ENCODE measurements around the gene CYGB. TPM values are rescaled to one million over a fixed set of nuclear protein-coding genes. Genes with fewer than 3 reads are reported as not detected.

CYGB gene
- total RNA-seq, 1 experiment from 2014 or later: not detected

DNA sequence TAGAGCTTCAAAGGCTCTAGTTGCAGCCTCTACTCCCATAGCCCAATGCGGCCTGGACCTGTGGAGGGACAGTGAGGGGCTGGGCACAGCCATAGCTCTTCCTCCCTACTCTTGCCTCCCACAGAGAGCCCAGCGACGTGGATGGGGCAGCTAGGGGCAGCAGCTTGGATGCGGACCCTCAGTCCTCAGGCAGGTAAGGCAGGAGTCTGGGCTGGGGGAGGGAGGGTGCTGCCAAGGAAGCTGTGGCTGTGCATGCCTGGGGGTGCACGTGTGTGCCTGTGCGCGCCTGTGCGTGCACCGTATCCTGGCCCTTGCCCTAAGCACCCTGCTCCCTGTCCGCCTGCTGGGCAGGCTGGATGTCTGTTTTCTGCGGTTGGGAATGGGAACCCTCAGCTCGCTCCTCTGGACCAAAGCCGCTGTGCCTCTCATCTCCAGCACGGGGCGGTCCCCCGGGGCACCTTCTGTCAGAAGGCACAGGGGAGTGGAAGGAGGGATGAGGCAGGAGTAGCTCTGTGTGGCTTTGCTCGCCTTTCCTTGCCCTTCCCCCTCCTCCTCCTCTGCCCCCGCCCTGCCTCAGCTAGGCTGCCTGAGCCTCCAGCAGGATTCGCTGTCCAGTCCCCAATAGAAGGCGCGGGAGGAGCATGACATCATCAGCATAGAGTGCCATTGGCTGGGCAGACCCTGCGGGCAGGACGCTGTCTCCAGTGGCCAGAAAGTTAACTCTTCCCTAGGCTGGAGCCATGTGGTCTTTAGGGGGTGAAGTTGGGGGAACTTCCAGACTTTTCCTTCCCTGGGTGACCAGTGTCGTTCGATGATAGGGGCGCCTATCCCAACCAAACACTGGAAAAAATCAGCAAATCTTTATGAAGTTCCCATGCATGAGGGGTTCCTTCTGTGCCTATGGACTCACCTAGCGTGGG lies 3.1 kb upstream of the CYGB start:
- Histone ChIP-seq H3K4me1 (ENCODE audit: low read length) (peaks cover 9% of the 10 kb centered on the region), H3K9me3 (ENCODE audit: low read length) (no peaks in the 10 kb centered on the region), H3K36me3 (ENCODE audit: insufficient read depth, low read length) (no peaks in the 10 kb centered on the region), H3K79me2 (ENCODE audit: low read length) (no peaks in the 10 kb centered on the region), H3K9ac (ENCODE audit: low read length) (peak overlapping the region; percentile 24; the same call in 1 of the 2 replicates), H3K27ac (ENCODE audit: low read length) (no peak overlapping the region), H3K9me2 (replicated peaks; ENCODE audit: insufficient read depth, low read length) (no peaks in the 10 kb centered on the region), H3K4me3 (ENCODE audit: low read length) (no peak overlapping the region), H3K4me2 (ENCODE audit: low read depth, low read length, poor library complexity, severe bottlenecking) (peak overlapping the region; percentile 26), H3K27me3 (ENCODE audit: low read length) (no peaks in the 10 kb centered on the region), H2AFZ (ENCODE audit: low read length) (no peak overlapping the region), H4K20me1 (ENCODE audit: insufficient read depth, low read depth, low read length) (no peaks in the 10 kb centered on the region)
- peak; percentile 94 for DNase-seq

DNA sequence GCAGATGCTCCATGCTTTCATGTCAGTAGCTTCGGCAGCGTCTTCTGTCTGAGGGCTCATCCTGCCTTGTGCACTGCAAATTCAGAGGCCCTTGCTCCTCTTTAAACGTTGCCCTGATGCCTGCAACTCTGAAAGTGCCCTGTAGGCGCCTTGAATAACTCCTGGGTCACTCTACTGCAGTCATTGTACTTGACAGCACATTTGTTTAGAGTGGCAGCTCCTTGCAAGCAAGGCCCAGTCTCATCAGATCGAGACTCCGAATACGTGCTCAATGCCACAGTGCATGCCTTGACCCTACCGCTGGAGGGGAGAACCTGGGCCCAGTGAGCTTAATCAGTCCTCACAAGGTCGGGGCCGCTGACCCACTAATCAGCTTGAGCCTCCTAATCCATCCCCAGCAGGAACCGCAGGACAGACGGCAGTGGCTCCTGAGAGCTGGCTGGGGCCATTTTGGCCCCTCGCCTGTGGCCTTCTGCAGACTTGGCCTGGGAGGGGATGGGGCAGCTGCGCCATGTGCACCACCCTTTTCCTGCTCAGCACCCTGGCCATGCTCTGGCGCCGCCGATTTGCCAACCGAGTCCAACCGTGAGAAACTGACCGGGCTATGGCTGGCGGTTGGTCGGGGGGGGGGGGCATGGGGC lies 2.2 kb upstream of the CYGB start, which contains the start of gene PRCD:
Gene PRCD, plus strand, starts transcription at position 414 of the 641 bp plus-strand sequence. Its CDS starts 98 bp downstream, at position 512.
- Histone ChIP-seq H3K9me3 (ENCODE audit: low read length) (no peaks in the 10 kb centered on the region), H2AFZ (ENCODE audit: low read length) (no peak within 1 kb of the TSS), H3K9ac (ENCODE audit: low read length) (peak within 1 kb of the TSS; percentile 24; the same call in 1 of the 2 replicates), H3K4me3 (ENCODE audit: low read length) (no peak within 1 kb of the TSS), H3K4me2 (ENCODE audit: low read depth, low read length, poor library complexity, severe bottlenecking) (peak within 1 kb of the TSS; percentile 26), H4K20me1 (ENCODE audit: insufficient read depth, low read depth, low read length) (no peaks in the 10 kb centered on the region), H3K27ac (ENCODE audit: low read length) (no peak within 1 kb of the TSS), H3K4me1 (ENCODE audit: low read length) (peaks cover 9% of the 10 kb centered on the region), H3K36me3 (ENCODE audit: insufficient read depth, low read length) (no peaks in the 10 kb centered on the region), H3K79me2 (ENCODE audit: low read length) (no peaks in the 10 kb centered on the region), H3K9me2 (replicated peaks; ENCODE audit: insufficient read depth, low read length) (no peaks in the 10 kb centered on the region), H3K27me3 (ENCODE audit: low read length) (no peaks in the 10 kb centered on the region)
- peak; percentile 53 for DNase-seq

DNA sequence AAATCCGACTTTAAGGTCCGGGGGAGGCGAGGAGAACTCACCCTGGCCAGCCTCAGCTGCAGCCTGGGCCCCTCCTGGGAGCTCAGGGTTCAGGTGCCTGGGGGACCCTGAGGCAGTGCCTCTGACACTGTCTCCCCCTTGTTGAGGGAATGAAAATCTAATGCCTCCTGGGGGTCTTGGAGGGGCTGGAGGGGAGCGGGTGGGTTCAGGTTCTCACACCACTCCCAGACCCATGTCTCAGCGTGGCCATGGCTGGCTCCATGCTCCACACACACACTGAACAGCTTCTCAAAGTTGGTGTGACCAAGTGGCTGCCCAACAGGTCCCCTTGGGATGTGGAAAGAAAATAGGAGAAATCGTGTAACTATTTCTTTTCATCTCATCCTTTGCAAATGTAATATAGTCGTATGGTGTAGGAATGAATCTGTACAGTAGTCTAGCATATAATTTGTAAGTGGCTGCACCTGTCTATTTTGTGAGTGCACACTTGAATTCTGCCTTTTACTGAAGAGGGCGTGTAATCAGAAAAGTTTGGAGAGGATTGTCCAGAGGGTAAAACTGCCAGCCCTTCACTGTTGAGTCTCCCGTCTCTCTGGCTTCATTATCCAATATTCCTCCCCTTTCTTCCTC lies 1.5 kb upstream of the CYGB start:
- no peaks in the 10 kb centered on the region for H3K36me3 ChIP-seq (ENCODE audit: insufficient read depth, low read length)

DNA sequence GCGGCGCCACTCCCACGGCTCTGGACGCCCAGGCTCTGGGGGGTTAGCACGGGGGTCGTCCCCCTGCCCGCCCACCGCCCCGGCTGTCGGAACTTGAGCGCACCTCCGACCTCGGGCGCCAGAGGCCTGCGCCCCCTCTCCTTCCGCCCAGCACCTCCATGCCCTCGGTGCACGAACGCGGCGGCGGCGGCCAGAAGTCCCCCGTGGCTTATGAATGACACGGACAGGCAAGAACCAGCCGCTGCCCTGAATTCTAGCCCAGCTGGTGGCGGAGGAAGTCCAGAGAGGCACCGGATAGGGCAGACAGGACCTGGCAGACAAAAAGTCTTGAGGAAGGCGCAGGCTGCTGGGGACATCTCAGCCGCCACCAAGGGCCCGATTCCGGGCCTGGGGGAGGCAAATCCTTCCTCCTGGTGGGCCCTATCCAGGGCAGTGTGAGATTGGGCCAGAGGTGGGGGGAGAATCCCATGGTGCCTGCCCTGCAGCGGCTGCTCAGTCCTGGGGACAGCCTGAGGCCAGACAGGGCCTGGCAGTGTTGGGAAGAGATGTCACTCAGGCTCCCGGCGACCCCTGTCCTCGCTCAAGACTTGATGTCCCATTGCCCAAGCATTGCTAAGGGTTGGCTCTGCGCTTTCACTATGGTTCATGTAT lies 897 bp upstream of the CYGB start:
- Histone ChIP-seq H3K27ac (ENCODE audit: low read length) (no peak overlapping the region), H3K27me3 (ENCODE audit: low read length) (no peaks in the 10 kb centered on the region), H2AFZ (ENCODE audit: low read length) (no peak overlapping the region), H3K79me2 (ENCODE audit: low read length) (no peaks in the 10 kb centered on the region), H3K9ac (ENCODE audit: low read length) (no peak overlapping the region), H3K36me3 (ENCODE audit: insufficient read depth, low read length) (no peaks in the 10 kb centered on the region), H3K4me1 (ENCODE audit: low read length) (peaks cover 9% of the 10 kb centered on the region), H3K9me2 (replicated peaks; ENCODE audit: insufficient read depth, low read length) (no peaks in the 10 kb centered on the region), H4K20me1 (ENCODE audit: insufficient read depth, low read depth, low read length) (no peaks in the 10 kb centered on the region), H3K4me2 (ENCODE audit: low read depth, low read length, poor library complexity, severe bottlenecking) (no peak overlapping the region), H3K4me3 (ENCODE audit: low read length) (no peak overlapping the region), H3K9me3 (ENCODE audit: low read length) (no peaks in the 10 kb centered on the region)
- no peak for DNase-seq

More for the DNA sequence above, 1.5 kb upstream of the CYGB start:
- DNase-seq: no peak
- H3K4me2 ChIP-seq (ENCODE audit: low read depth, low read length, poor library complexity, severe bottlenecking): no peak overlapping the region
- H3K9ac ChIP-seq (ENCODE audit: low read length): no peak overlapping the region
- no peaks in the 10 kb centered on the region for H3K9me3 ChIP-seq (ENCODE audit: low read length)
- no peaks in the 10 kb centered on the region for H3K9me2 ChIP-seq (replicated peaks; ENCODE audit: insufficient read depth, low read length)
- peaks cover 9% of the 10 kb centered on the region for H3K4me1 ChIP-seq (ENCODE audit: low read length)
- no peak overlapping the region for H3K4me3 ChIP-seq (ENCODE audit: low read length)
- no peaks in the 10 kb centered on the region for H3K27me3 ChIP-seq (ENCODE audit: low read length)
- H3K27ac ChIP-seq (ENCODE audit: low read length): no peak overlapping the region
- H4K20me1 ChIP-seq (ENCODE audit: insufficient read depth, low read depth, low read length): no peaks in the 10 kb centered on the region
- no peak overlapping the region for H2AFZ ChIP-seq (ENCODE audit: low read length)
- no peaks in the 10 kb centered on the region for H3K79me2 ChIP-seq (ENCODE audit: low read length)

DNA sequence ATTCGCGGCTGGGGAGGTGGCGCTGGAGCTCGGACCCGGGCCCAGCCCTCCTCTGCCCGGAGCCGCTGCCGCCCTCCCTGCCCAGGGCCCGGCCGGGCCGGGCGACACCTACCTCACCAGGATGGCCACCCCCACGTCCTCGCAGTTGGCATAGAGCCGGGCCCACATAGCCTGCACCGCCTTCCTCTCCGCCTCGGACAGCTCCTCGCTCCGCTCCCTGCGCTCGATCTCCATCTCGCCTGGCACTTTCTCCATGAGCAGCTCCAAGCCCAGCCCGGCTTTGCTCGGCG lies 276 bp downstream of the CYGB start:
- Histone ChIP-seq H3K4me3 (ENCODE audit: low read length) (no peak overlapping the region), H3K36me3 (ENCODE audit: insufficient read depth, low read length) (no peaks in the 10 kb centered on the region), H3K4me2 (ENCODE audit: low read depth, low read length, poor library complexity, severe bottlenecking) (no peak overlapping the region), H3K79me2 (ENCODE audit: low read length) (no peaks in the 10 kb centered on the region), H3K9me2 (replicated peaks; ENCODE audit: insufficient read depth, low read length) (no peaks in the 10 kb centered on the region), H3K9me3 (ENCODE audit: low read length) (no peaks in the 10 kb centered on the region), H2AFZ (ENCODE audit: low read length) (no peak overlapping the region), H3K27ac (ENCODE audit: low read length) (no peak overlapping the region), H3K4me1 (ENCODE audit: low read length) (peaks cover 9% of the 10 kb centered on the region), H3K9ac (ENCODE audit: low read length) (no peak overlapping the region), H3K27me3 (ENCODE audit: low read length) (no peaks in the 10 kb centered on the region), H4K20me1 (ENCODE audit: insufficient read depth, low read depth, low read length) (no peaks in the 10 kb centered on the region)
- no peak for DNase-seq

DNA sequence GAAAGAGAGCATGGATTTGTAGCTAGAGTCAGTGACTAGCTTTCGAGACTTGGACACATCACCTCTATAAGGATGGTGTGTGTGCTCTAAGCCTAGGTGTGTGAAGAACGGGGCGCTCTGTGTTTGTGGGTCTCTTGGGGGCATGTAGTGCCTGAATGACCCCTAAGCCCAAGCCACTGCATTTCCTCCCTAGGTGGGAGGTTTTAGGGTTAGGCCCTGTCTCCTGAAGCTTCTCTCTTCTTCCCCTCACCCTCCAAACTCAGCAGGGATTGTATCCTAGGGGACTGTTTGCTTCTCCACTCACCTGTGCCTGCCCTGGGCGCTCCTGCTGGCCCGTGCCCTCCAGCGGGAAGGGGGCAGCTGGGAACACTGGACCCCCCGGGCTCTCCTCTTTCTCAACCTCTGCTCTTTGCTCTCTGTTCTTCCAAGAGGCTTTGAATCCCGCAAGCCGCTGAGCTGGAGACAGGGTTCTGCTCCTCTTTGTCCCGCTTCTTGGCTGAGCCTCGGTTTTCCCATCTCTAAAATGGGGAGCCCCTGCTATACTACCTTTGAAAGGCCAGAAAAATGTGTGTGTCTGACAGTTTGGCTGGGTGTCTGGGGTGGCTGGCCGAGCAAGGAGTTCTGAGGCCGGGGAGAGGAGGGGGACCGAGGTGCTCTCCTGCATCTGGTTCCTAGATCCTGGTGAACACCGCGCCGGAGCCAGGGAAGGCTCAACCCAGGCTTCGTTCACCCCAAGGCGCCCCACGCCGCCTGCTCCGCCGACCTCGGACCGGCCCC lies 810 bp downstream of the CYGB start:
- Histone ChIP-seq H3K4me1 (ENCODE audit: low read length) (peaks cover 9% of the 10 kb centered on the region), H3K36me3 (ENCODE audit: insufficient read depth, low read length) (no peaks in the 10 kb centered on the region), H4K20me1 (ENCODE audit: insufficient read depth, low read depth, low read length) (no peaks in the 10 kb centered on the region), H3K9me2 (replicated peaks; ENCODE audit: insufficient read depth, low read length) (no peaks in the 10 kb centered on the region), H3K27ac (ENCODE audit: low read length) (no peak overlapping the region), H3K9ac (ENCODE audit: low read length) (no peak overlapping the region), H3K27me3 (ENCODE audit: low read length) (no peaks in the 10 kb centered on the region), H3K79me2 (ENCODE audit: low read length) (no peaks in the 10 kb centered on the region), H3K4me2 (ENCODE audit: low read depth, low read length, poor library complexity, severe bottlenecking) (no peak overlapping the region), H2AFZ (ENCODE audit: low read length) (no peak overlapping the region), H3K4me3 (ENCODE audit: low read length) (no peak overlapping the region), H3K9me3 (ENCODE audit: low read length) (no peaks in the 10 kb centered on the region)
- no peak for DNase-seq

DNA sequence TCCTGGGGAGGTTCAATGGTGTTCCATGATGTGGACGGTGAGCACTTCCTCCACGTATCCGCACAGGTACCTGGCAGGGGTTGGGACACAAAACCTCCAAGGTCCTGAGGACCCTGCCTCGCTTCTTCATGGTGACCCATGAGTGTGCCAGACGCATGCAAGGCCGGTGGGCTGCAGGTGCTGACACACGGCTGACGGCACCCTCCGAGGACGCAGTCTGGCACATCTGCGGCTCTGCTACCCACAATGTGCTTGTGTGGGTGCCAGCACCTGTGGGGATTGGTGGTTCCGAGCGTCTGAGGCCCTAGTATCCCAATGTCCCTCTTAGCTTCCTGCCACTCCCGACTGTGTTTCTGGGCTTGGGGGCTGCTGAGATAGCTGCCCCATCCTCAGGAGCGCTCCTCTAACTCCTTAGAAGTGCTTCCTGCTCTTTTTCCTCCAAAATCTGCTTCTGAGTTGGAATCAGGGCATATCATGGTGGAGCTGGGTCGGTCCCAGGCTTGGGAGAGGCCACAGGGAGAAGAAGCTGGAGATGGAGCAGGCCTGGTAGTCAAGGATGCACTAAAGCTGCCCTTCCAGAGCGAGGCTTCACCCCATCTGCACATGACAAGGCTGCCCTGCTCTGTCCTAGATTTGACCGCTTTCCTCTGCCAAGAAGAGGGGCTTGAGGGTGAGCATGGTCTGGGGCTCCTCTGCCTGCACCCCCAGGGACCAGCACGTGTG lies 1.6 kb downstream of the CYGB start:
- Histone ChIP-seq H3K9me2 (replicated peaks; ENCODE audit: insufficient read depth, low read length) (no peaks in the 10 kb centered on the region), H3K4me2 (ENCODE audit: low read depth, low read length, poor library complexity, severe bottlenecking) (no peak overlapping the region), H3K9ac (ENCODE audit: low read length) (no peak overlapping the region), H3K4me3 (ENCODE audit: low read length) (no peak overlapping the region), H3K4me1 (ENCODE audit: low read length) (peaks cover 6% of the 10 kb centered on the region), H3K27me3 (ENCODE audit: low read length) (no peaks in the 10 kb centered on the region), H3K9me3 (ENCODE audit: low read length) (no peaks in the 10 kb centered on the region), H3K36me3 (ENCODE audit: insufficient read depth, low read length) (no peaks in the 10 kb centered on the region), H4K20me1 (ENCODE audit: insufficient read depth, low read depth, low read length) (no peaks in the 10 kb centered on the region), H3K79me2 (ENCODE audit: low read length) (no peaks in the 10 kb centered on the region), H2AFZ (ENCODE audit: low read length) (no peak overlapping the region), H3K27ac (ENCODE audit: low read length) (no peak overlapping the region)
- DNase-seq: no peak

All from Karpas-422 (cell line).